Measurements from ENCODE around the gene TYRP1. TPM values are rescaled to one million over a fixed set of nuclear protein-coding genes. Genes with fewer than 3 reads are reported as not detected.

Gene TYRP1
- not detected for total RNA-seq

- CTCF ChIA-PET, result no interaction called here
- POLR2A ChIA-PET, result no interaction called here
- no peak for DNase-seq
- intact Hi-C loops (cut with micrococcal nuclease), result no loop called here
- Mint-ChIP-seq H3K9me3 (peaks cover 29% of the 10 kb centered on the region), H3K36me3 (no peaks in the 10 kb centered on the region), H3K4me3 (no peak within 1 kb of the TSS), H3K27me3 (no peaks in the 10 kb centered on the region), H3K27ac (no peak within 1 kb of the TSS), H3K4me1 (ENCODE audit: low read depth) (no peaks in the 10 kb centered on the region)
Observed at GRCh38 chr9:12693141-12693540, at the start of gene TYRP1. Gene TYRP1, plus strand, starts transcription at chr9:12693385. Its CDS starts 612 bp downstream, at chr9:12693997.

GRCh38 chr9:12643686-12644085 lies 49.5 kb upstream of the TYRP1 start:
- CTCF ChIA-PET, result no interaction called here
- intact Hi-C loops (cut with micrococcal nuclease), result no loop called here

GRCh38 chr9:12648925-12649324 lies 44.3 kb upstream of the TYRP1 start:
- intact Hi-C loops (cut with micrococcal nuclease), result no loop called here
- ChIA-PET CTCF (no interaction called here), POLR2A (no interaction called here)
- H3K27ac Mint-ChIP-seq, result no peak overlapping the region
- H3K9me3 Mint-ChIP-seq, result peaks cover 23% of the 10 kb centered on the region
- DNase-seq, result no peak
- H3K36me3 Mint-ChIP-seq, result no peaks in the 10 kb centered on the region
- no peak overlapping the region for H3K4me3 Mint-ChIP-seq
- H3K4me1 Mint-ChIP-seq (ENCODE audit: low read depth), result no peaks in the 10 kb centered on the region
- no peaks in the 10 kb centered on the region for H3K27me3 Mint-ChIP-seq

More at GRCh38 chr9:12643686-12644085, 49.5 kb upstream of the TYRP1 start:
- Mint-ChIP-seq H3K9me3 (peaks cover 27% of the 10 kb centered on the region), H3K36me3 (no peaks in the 10 kb centered on the region), H3K27ac (no peak overlapping the region), H3K4me1 (ENCODE audit: low read depth) (no peaks in the 10 kb centered on the region), H3K27me3 (no peaks in the 10 kb centered on the region), H3K4me3 (no peak overlapping the region)
- POLR2A ChIA-PET, result no interaction called here
- no peak for DNase-seq

- intact Hi-C loops (cut with micrococcal nuclease), result no loop called here
- no peaks in the 10 kb centered on the region for H3K36me3 Mint-ChIP-seq
- H3K9me3 Mint-ChIP-seq, result peaks cover 20% of the 10 kb centered on the region
- POLR2A ChIA-PET, result no interaction called here
- no peak for DNase-seq
- no peak overlapping the region for H3K27ac Mint-ChIP-seq
- no peaks in the 10 kb centered on the region for H3K27me3 Mint-ChIP-seq
- no peak overlapping the region for H3K4me3 Mint-ChIP-seq
- CTCF ChIA-PET, result no interaction called here
- H3K4me1 Mint-ChIP-seq (ENCODE audit: low read depth), result no peaks in the 10 kb centered on the region
Observed at GRCh38 chr9:12651125-12651524, 42.1 kb upstream of the TYRP1 start.

- no peak overlapping the region for H3K4me3 Mint-ChIP-seq
- ChIA-PET CTCF (no interaction called here), POLR2A (no interaction called here)
- no peaks in the 10 kb centered on the region for H3K36me3 Mint-ChIP-seq
- no peak for DNase-seq
- H3K4me1 Mint-ChIP-seq (ENCODE audit: low read depth), result no peaks in the 10 kb centered on the region
- peaks cover 15% of the 10 kb centered on the region for H3K9me3 Mint-ChIP-seq
- no peaks in the 10 kb centered on the region for H3K27me3 Mint-ChIP-seq
- intact Hi-C loops (cut with micrococcal nuclease), result no loop called here
- H3K27ac Mint-ChIP-seq, result no peak overlapping the region
Observed at GRCh38 chr9:12652973-12653372, 40.2 kb upstream of the TYRP1 start.

GRCh38 chr9:12656803-12657202 lies 36.4 kb upstream of the TYRP1 start:
- Mint-ChIP-seq H3K4me1 (ENCODE audit: low read depth) (no peaks in the 10 kb centered on the region), H3K9me3 (peaks cover 20% of the 10 kb centered on the region), H3K4me3 (no peak overlapping the region), H3K27me3 (no peaks in the 10 kb centered on the region), H3K36me3 (no peaks in the 10 kb centered on the region), H3K27ac (no peak overlapping the region)
- ChIA-PET POLR2A (no interaction called here), CTCF (no interaction called here)
- no peak for DNase-seq
- intact Hi-C loops (cut with micrococcal nuclease), result no loop called here

- H3K27ac Mint-ChIP-seq, result no peak overlapping the region
- no peaks in the 10 kb centered on the region for H3K27me3 Mint-ChIP-seq
- intact Hi-C loops (cut with micrococcal nuclease), result no loop called here
- H3K4me3 Mint-ChIP-seq, result no peak overlapping the region
- DNase-seq, result no peak
- H3K4me1 Mint-ChIP-seq (ENCODE audit: low read depth), result no peaks in the 10 kb centered on the region
- H3K36me3 Mint-ChIP-seq, result no peaks in the 10 kb centered on the region
- ChIA-PET CTCF (no interaction called here), POLR2A (no interaction called here)
- H3K9me3 Mint-ChIP-seq, result peaks cover 22% of the 10 kb centered on the region
Observed at GRCh38 chr9:12657233-12657632, 36.0 kb upstream of the TYRP1 start.

GRCh38 chr9:12657998-12658397 lies 35.2 kb upstream of the TYRP1 start:
- CTCF ChIA-PET, result no interaction called here
- POLR2A ChIA-PET, result interaction anchor here (0.6 kb wide), 1 partner anchor 637 kb away, joined by 4 read pairs; no protein-coding TSS in a partner anchor
- Mint-ChIP-seq H3K36me3 (no peaks in the 10 kb centered on the region), H3K4me1 (ENCODE audit: low read depth) (no peaks in the 10 kb centered on the region), H3K4me3 (no peak overlapping the region), H3K27me3 (no peaks in the 10 kb centered on the region), H3K27ac (no peak overlapping the region), H3K9me3 (peaks cover 28% of the 10 kb centered on the region)
- intact Hi-C loops (cut with micrococcal nuclease), result no loop called here
- no peak for DNase-seq

- H3K36me3 Mint-ChIP-seq, result no peaks in the 10 kb centered on the region
- ChIA-PET POLR2A (interaction anchor here (0.6 kb wide), 1 partner anchor 636 kb away, joined by 4 read pairs; no protein-coding TSS in a partner anchor), CTCF (no interaction called here)
- H3K27me3 Mint-ChIP-seq, result no peaks in the 10 kb centered on the region
- H3K4me3 Mint-ChIP-seq, result no peak overlapping the region
- H3K27ac Mint-ChIP-seq, result no peak overlapping the region
- no peaks in the 10 kb centered on the region for H3K4me1 Mint-ChIP-seq (ENCODE audit: low read depth)
- H3K9me3 Mint-ChIP-seq, result peaks cover 34% of the 10 kb centered on the region
- intact Hi-C loops (cut with micrococcal nuclease), result no loop called here
- DNase-seq, result no peak
Observed at GRCh38 chr9:12658531-12659209, 34.5 kb upstream of the TYRP1 start.

GRCh38 chr9:12659220-12659619 lies 34.0 kb upstream of the TYRP1 start:
- intact Hi-C loops (cut with micrococcal nuclease), result no loop called here
- ChIA-PET POLR2A (no interaction called here), CTCF (no interaction called here)
- Mint-ChIP-seq H3K9me3 (peaks cover 40% of the 10 kb centered on the region), H3K27ac (no peak overlapping the region), H3K4me1 (ENCODE audit: low read depth) (no peaks in the 10 kb centered on the region), H3K36me3 (no peaks in the 10 kb centered on the region), H3K4me3 (no peak overlapping the region), H3K27me3 (no peaks in the 10 kb centered on the region)
- no peak for DNase-seq

- H3K4me3 Mint-ChIP-seq, result no peak overlapping the region
- no peaks in the 10 kb centered on the region for H3K27me3 Mint-ChIP-seq
- ChIA-PET POLR2A (no interaction called here), CTCF (no interaction called here)
- no peak for DNase-seq
- no peaks in the 10 kb centered on the region for H3K4me1 Mint-ChIP-seq (ENCODE audit: low read depth)
- intact Hi-C loops (cut with micrococcal nuclease), result no loop called here
- H3K36me3 Mint-ChIP-seq, result no peaks in the 10 kb centered on the region
- no peak overlapping the region for H3K27ac Mint-ChIP-seq
- peaks cover 32% of the 10 kb centered on the region for H3K9me3 Mint-ChIP-seq
Observed at GRCh38 chr9:12666813-12667212, 26.4 kb upstream of the TYRP1 start.

- no peaks in the 10 kb centered on the region for H3K4me1 Mint-ChIP-seq (ENCODE audit: low read depth)
- CTCF ChIA-PET, result no interaction called here
Observed at GRCh38 chr9:12667892-12668291, 25.3 kb upstream of the TYRP1 start.

GRCh38 chr9:12670006-12670405 lies 23.2 kb upstream of the TYRP1 start:
- POLR2A ChIA-PET, result no interaction called here
- intact Hi-C loops (cut with micrococcal nuclease), result no loop called here
- CTCF ChIA-PET, result no interaction called here

More at GRCh38 chr9:12667892-12668291, 25.3 kb upstream of the TYRP1 start:
- Mint-ChIP-seq H3K27ac (no peak overlapping the region), H3K27me3 (no peaks in the 10 kb centered on the region), H3K4me3 (no peak overlapping the region), H3K9me3 (peaks cover 25% of the 10 kb centered on the region), H3K36me3 (no peaks in the 10 kb centered on the region)
- POLR2A ChIA-PET, result no interaction called here
- intact Hi-C loops (cut with micrococcal nuclease), result no loop called here
- DNase-seq, result no peak

More at GRCh38 chr9:12670006-12670405, 23.2 kb upstream of the TYRP1 start:
- Mint-ChIP-seq H3K36me3 (no peaks in the 10 kb centered on the region), H3K4me3 (no peak overlapping the region), H3K4me1 (ENCODE audit: low read depth) (no peaks in the 10 kb centered on the region), H3K27me3 (no peaks in the 10 kb centered on the region), H3K9me3 (peaks cover 6% of the 10 kb centered on the region), H3K27ac (no peak overlapping the region)
- no peak for DNase-seq

Data from activated CD4-positive, alpha-beta memory T cell treated with anti-CD3 and anti-CD28 coated beads for 36 hours (primary cell).